SK-N-SH (cell line): ENCODE measurements around the gene ZNF580. TPM values are rescaled to one million over a fixed set of nuclear protein-coding genes. Genes with fewer than 3 reads are reported as not detected.

Experiments used
- CTCF ChIA-PET: fragments of 300-600, 350-600 bp; formaldehyde crosslinking; extraction: SDS; loops from one replicate; lab custom pipeline; 2021; lab: Yijun Ruan, JAX
- POLR2A ChIA-PET: fragments of 350-600 bp; sonication (Branson Sonifier 250); formaldehyde crosslinking; extraction: SDS; loops from one replicate; lab custom pipeline; 2020; ENCODE audit warnings: antibody characterized with exemption, inconsistent platforms; lab: Yijun Ruan, JAX
- DNase-seq: peaks from one replicate; pipeline ENCODE4 v3.0.0; 2012
- H2AFZ ChIP-seq: fragments of 200-600 bp; sonication (generic); 2 replicates; pipeline ENCODE4 v1.8.1; 2016; ENCODE audit warnings: antibody characterized with exemption, mild to moderate bottlenecking, low read depth
- H3F3A ChIP-seq: fragments of 200-600 bp; sonication (generic); replicated peaks from 2 replicates; pipeline ENCODE3; 2016; ENCODE audit warnings: antibody characterized with exemption, mild to moderate bottlenecking; ENCODE audit not compliant: insufficient read depth
- H3K27ac ChIP-seq, 2 experiments: fragments of 200-500 bp in 1 of 2; fragments of 200-600 bp in 1 of 2; sonication (Bioruptor generic) in 1 of 2; sonication (generic), shearing (Covaris generic) in 1 of 2; 2 replicates each; pipeline versions ENCODE4 v1.5.1 to v1.6.1; 2014 to 2016; ENCODE audit warnings: low read depth in 2 of 2, inconsistent platforms in 1 of 2, low read length in 1 of 2, mild to moderate bottlenecking in 1 of 2, mixed read lengths in 1 of 2
- H3K27me3 ChIP-seq: fragments of 200-600 bp; sonication (generic), shearing (Covaris generic); 2 replicates; pipeline ENCODE4 v1.6.1; 2016; ENCODE audit warnings: mixed run types; ENCODE audit not compliant: insufficient read depth
- H3K36me3 ChIP-seq, 2 experiments: fragments of 200-500 bp in 1 of 2; fragments of 200-600 bp in 1 of 2; sonication (Bioruptor generic) in 1 of 2; sonication (generic) in 1 of 2; replicated peaks in 1 of 2; 2 replicates each; pipeline versions ENCODE3 to v1.5.1; 2014 to 2016; ENCODE audit warnings: low read length in 1 of 2, mild to moderate bottlenecking in 1 of 2; ENCODE audit not compliant: insufficient read depth in 2 of 2, control insufficient read depth in 1 of 2
- H3K4me1 ChIP-seq, 2 experiments: fragments of 200-500 bp in 1 of 2; fragments of 200-600 bp in 1 of 2; sonication (Bioruptor generic) in 1 of 2; sonication (generic), shearing (Covaris generic) in 1 of 2; 2 replicates each; pipeline versions ENCODE4 v1.5.1 to v1.6.1; 2014 to 2016; ENCODE audit warnings: low read depth in 1 of 2, low read length in 1 of 2, mixed run types in 1 of 2; ENCODE audit not compliant: insufficient read depth in 2 of 2, control insufficient read depth in 1 of 2
- H3K4me2 ChIP-seq: fragments of 200-600 bp; sonication (generic), shearing (Covaris generic); 2 replicates; pipeline ENCODE4 v1.6.1; 2017; ENCODE audit warnings: mixed run types
- H3K4me3 ChIP-seq, 2 experiments: fragments of 200-500 bp in 1 of 2; fragments of 200-600 bp in 1 of 2; sonication (Bioruptor generic) in 1 of 2; sonication (generic), shearing (Covaris generic) in 1 of 2; 2 replicates each; pipeline versions ENCODE4 v1.5.1 to v1.8.1; 2014 to 2016; ENCODE audit warnings: low read depth in 2 of 2, inconsistent platforms in 1 of 2, low read length in 1 of 2, mild to moderate bottlenecking in 1 of 2, mixed read lengths in 1 of 2, moderate library complexity in 1 of 2
- H3K79me2 ChIP-seq: fragments of 200-600 bp; sonication (generic); 2 replicates; pipeline ENCODE4 v1.8.1; 2017; ENCODE audit warnings: mild to moderate bottlenecking; ENCODE audit not compliant: insufficient read depth
- H3K9ac ChIP-seq: fragments of 200-600 bp; sonication (generic); 2 replicates; pipeline ENCODE4 v1.6.1; 2017; ENCODE audit warnings: mixed run types
- H3K9me2 ChIP-seq: fragments of 200-600 bp; sonication (generic); 2 replicates; pipeline ENCODE4 v1.6.1; 2017; ENCODE audit warnings: mixed run types
- H3K9me3 ChIP-seq: fragments of 200-600 bp; sonication (generic); 2 replicates; pipeline ENCODE4 v1.6.1; 2017; ENCODE audit warnings: mixed run types, mild to moderate bottlenecking, moderate library complexity
- H4K20me1 ChIP-seq: fragments of 200-600 bp; sonication (generic); 2 replicates; pipeline ENCODE4 v1.6.1; 2017; ENCODE audit warnings: mild to moderate bottlenecking, mixed run types; ENCODE audit not compliant: insufficient read depth
- FOXM1 ChIP-seq: IDR thresholded peaks from 2 replicates; pipeline ENCODE4 v1.4.0; 2012; ENCODE audit warnings: low read depth, mild to moderate bottlenecking
- GABPA ChIP-seq: IDR thresholded peaks from 2 replicates; pipeline ENCODE4 v1.4.0; 2012; ENCODE audit warnings: low read depth, mild to moderate bottlenecking
- IRF3 ChIP-seq: fragments of 150-350 bp; IDR thresholded peaks from 2 replicates; pipeline ENCODE4 v1.6.1; 2016; ENCODE audit warnings: mild to moderate bottlenecking, low read depth, low read length
- MEF2A ChIP-seq: IDR thresholded peaks from 2 replicates; pipeline ENCODE4 v1.4.0; 2012; ENCODE audit warnings: low read depth, borderline replicate concordance
- REST ChIP-seq: IDR thresholded peaks from 2 replicates; pipeline ENCODE4 v1.6.1; 2012; ENCODE audit warnings: mild to moderate bottlenecking, low read depth, low read length, moderate library complexity
- SIN3A ChIP-seq: IDR thresholded peaks from 2 replicates; pipeline ENCODE4 v1.6.1; 2012; ENCODE audit warnings: low read depth, mild to moderate bottlenecking, low read length, moderate library complexity, borderline replicate concordance
- SMC3 ChIP-seq: IDR thresholded peaks from 2 replicates; pipeline ENCODE4 v1.6.1; 2012; ENCODE audit warnings: low read depth, low read length, improper control_type of control experiment
- USF1 ChIP-seq: IDR thresholded peaks from 2 replicates; pipeline ENCODE4 v1.4.0; 2012; ENCODE audit warnings: low read depth, borderline replicate concordance
- USF2 ChIP-seq: fragments of 150-350 bp; IDR thresholded peaks from 2 replicates; pipeline ENCODE4 v1.6.1; 2017; ENCODE audit warnings: antibody characterized with exemption, low read length, low read depth, borderline replicate concordance
- ZBTB33 ChIP-seq: IDR thresholded peaks from 2 replicates; pipeline ENCODE4 v1.4.0; 2012; ENCODE audit warnings: low read depth, borderline replicate concordance
- WGBS: methylation state at CpG from one replicate; pipeline ENCODE4 v1.1.6; 2017; ENCODE audit warnings: low lambda C conversion rate; 5-methylcytosine and 5-hydroxymethylcytosine counted together
- polyA plus RNA-seq, 3 experiments: library from polyadenylated mRNA; depleted of rRNA; stranded (reverse); fragments of >200 nt; gene quantifications; 2 replicates each; pipeline ENCODE4 v1.2.3, GENCODE V29; 2012

ZNF580 gene
- polyA plus RNA-seq, 1 of the 3 experiments (the other 2 are of a cell fraction) = 21.9 TPM

- Histone ChIP-seq H4K20me1 (peaks cover 18% of the 10 kb centered on the region), H3K79me2 (peaks cover 17% of the 10 kb centered on the region; the same call in 1 of the 2 replicates), H3K27ac (no peak overlapping the region), H2AFZ (no peak overlapping the region), H3K9me3 (no peaks in the 10 kb centered on the region), H3K4me2 (no peak overlapping the region), H3F3A (peaks cover 12% of the 10 kb centered on the region), H3K9ac (no peak overlapping the region), H3K36me3 (peaks cover 0 to 33% of the 10 kb centered on the region in 2 experiments), H3K4me1 (no peaks in the 10 kb centered on the region; a peak in 1 of 4 replicates), H3K4me3 (no peak overlapping the region), H3K9me2 (no peaks in the 10 kb centered on the region), H3K27me3 (no peaks in the 10 kb centered on the region)
- POLR2A ChIA-PET = no interaction called here
- TF ChIP-seq USF2 = no peak
- no peak for TF ChIP-seq FOXM1
- no peak for TF ChIP-seq GABPA
- TF ChIP-seq ZBTB33 = no peak
- TF ChIP-seq SIN3A = no peak
- TF ChIP-seq MEF2A = no peak
- no peak for TF ChIP-seq SMC3
- no peak for TF ChIP-seq USF1
- no peak for TF ChIP-seq IRF3
- TF ChIP-seq REST = no peak
- WGBS = 97% methylated on average over 31 of the region's 38 CpGs
- no peak for DNase-seq
- CTCF ChIA-PET = interaction anchor here (0.6 to 6.7 kb wide), 2 partner anchors 16 to 99 kb away, joined by 3 to 40 read pairs; no protein-coding TSS in a partner anchor
Measured at GRCh38 chr19:55616395-55616875, 24.4 kb upstream of the ZNF580 start.
